ENCODE results near the gene OR2K2.
A peak's percentile ranks its signal among the peaks of the same experiment; 100 is the strongest.

DNA sequence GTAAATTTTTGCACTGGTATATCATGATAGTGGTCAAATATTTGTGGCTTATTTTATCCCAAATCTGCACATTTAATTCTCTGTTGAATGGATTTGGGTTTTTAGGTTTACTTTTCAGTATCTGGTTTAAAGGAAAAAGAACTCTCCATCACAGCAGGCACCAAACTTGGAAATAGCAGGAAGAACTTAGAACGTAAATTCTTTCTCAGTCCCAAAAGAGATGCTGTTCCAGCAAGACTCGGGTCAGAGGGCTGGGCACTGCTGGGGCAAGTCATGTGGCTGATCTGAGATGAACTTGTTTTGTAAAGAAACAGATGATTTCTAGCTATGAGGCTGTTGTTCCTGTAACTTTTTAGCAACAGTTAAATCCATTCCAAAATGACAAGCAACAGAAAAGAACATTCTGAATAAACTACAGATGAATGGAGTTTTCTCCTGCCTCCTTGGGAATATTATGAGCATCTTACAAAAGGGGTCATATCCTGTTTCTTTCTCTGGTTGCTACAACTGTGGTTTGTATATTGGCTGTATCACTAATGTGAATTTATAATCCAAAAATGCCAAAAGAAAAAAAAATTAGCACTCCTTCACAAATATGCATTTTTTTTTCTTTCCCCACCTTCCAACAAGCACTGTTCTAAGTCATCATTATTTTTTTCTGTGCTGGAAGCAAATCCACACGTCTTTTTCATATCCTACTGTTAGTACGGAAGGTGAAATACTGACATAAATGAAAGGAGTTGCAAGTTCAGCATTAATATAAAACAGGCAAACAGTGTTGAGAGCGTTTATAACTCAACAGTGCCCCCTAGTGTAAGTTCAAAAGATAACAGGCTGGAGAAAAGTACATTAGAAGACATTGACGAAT is 31.1 kb downstream of the OR2K2 start:
- TF ChIP-seq, protein P1, sequence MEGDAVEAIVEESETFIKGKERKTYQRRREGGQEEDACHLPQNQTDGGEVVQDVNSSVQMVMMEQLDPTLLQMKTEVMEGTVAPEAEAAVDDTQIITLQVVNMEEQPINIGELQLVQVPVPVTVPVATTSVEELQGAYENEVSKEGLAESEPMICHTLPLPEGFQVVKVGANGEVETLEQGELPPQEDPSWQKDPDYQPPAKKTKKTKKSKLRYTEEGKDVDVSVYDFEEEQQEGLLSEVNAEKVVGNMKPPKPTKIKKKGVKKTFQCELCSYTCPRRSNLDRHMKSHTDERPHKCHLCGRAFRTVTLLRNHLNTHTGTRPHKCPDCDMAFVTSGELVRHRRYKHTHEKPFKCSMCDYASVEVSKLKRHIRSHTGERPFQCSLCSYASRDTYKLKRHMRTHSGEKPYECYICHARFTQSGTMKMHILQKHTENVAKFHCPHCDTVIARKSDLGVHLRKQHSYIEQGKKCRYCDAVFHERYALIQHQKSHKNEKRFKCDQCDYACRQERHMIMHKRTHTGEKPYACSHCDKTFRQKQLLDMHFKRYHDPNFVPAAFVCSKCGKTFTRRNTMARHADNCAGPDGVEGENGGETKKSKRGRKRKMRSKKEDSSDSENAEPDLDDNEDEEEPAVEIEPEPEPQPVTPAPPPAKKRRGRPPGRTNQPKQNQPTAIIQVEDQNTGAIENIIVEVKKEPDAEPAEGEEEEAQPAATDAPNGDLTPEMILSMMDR (IDR thresholded peaks at IDR 0.05; ENCODE audit: extremely low read depth in 1 of 2, insufficient read depth in 1 of 2, low read depth in 1 of 2, low read length in 2 of 2): peak; percentile 42 to 46
- TF ChIP-seq EZH2 (IDR thresholded peaks at IDR 0.05; ENCODE audit: borderline replicate concordance, low read depth, low read length, severe bottlenecking) (no peak), POLR2AphosphoS5 (IDR thresholded peaks at IDR 0.05; ENCODE audit: insufficient read depth, low read depth, low read length) (no peak), POLR2A (IDR thresholded peaks at IDR 0.05; ENCODE audit: low read depth, low read length) (no peak), JUN (IDR thresholded peaks at IDR 0.05; ENCODE audit: borderline replicate concordance, insufficient read depth, insufficient read length, low read depth) (no peak)
